Right ventricle myocardium superior (tissue), 1 donor: ENCODE measurements around the gene ASB13. TPM values are rescaled to one million over a fixed set of nuclear protein-coding genes. Genes with fewer than 3 reads are reported as not detected.

Experiments
- ATAC-seq: fragments of 200-7000 bp; cut with Tn5 transposase; one replicate; pipeline ENCODE4 v1.9.1; 2020; ENCODE audit warnings: mild to moderate bottlenecking; ENCODE audit not compliant: poor library complexity
- DNase-seq: peaks from one replicate; pipeline ENCODE4 v3.0.0-alpha.2; 2020
- intact Hi-C: fragments of 100-400 bp; cut with DNase I; formaldehyde crosslinking; loops from one replicate; pipeline ENCODE4 v1.11.2; 2022
- long read RNA-seq: library from polyadenylated mRNA; unstranded; transcript quantifications from one replicate; pipeline ENCODE4 v2.0.0, GENCODE V29; 2021
- total RNA-seq: library from RNA; stranded (reverse); fragmentation: NEBNext Ultra II Directional; extraction: Animal tissue kit (Norgen Biotek cat#: 25700); gene quantifications from one replicate; pipeline ENCODE4 v1.2.1, GENCODE V29; 2021
- donor health status: DM: no; HTN: yes; CAD: no; lungs with severe emphysema.

ASB13 gene
- 15.2 TPM for total RNA-seq
- long read RNA-seq, transcript ASB13-201 (6 exons, 2,699 nt), result major isoform, 34 of 45 reads
- long read RNA-seq, partial matches to known transcripts, result 7 of 45 reads
- long read RNA-seq, other reads (novel, unspliced or antisense), result 1 of 45 reads

GRCh38 chr10:5666008-5666840 is at the start of gene ASB13:
ASB13 (minus strand) TSS chr10:5666595; CDS start chr10:5666551, 44 bp downstream.
- intact Hi-C loops, result no loop called here
- ATAC-seq, result peak; percentile 97
- peak; percentile 91 for DNase-seq

GRCh38 chr10:5711642-5712041 is 45.2 kb upstream of the ASB13 start:
- no peak for ATAC-seq
- intact Hi-C loops, result no loop called here
- no peak for DNase-seq

GRCh38 chr10:5710859-5711258 is 44.5 kb upstream of the ASB13 start:
- DNase-seq, result no peak
- intact Hi-C loops, result no loop called here
- ATAC-seq, result no peak

GRCh38 chr10:5709865-5710264 is 43.5 kb upstream of the ASB13 start:
- intact Hi-C loops, result no loop called here
- DNase-seq (no peak), ATAC-seq (no peak)

- DNase-seq (no peak), ATAC-seq (no peak)
- intact Hi-C loops, result no loop called here
Observed at GRCh38 chr10:5708356-5708755, 42.0 kb upstream of the ASB13 start.

- ATAC-seq (no peak), DNase-seq (no peak)
- intact Hi-C loops, result no loop called here
Observed at GRCh38 chr10:5698062-5698461, 31.7 kb upstream of the ASB13 start.

- intact Hi-C loops, result no loop called here
- no peak for DNase-seq
- ATAC-seq, result no peak
Observed at GRCh38 chr10:5697342-5697741, 30.9 kb upstream of the ASB13 start.

- ATAC-seq, result no peak
- DNase-seq, result no peak
- intact Hi-C loops, result no loop called here
Observed at GRCh38 chr10:5694573-5694972, 28.2 kb upstream of the ASB13 start.

GRCh38 chr10:5692461-5693358 is 26.3 kb upstream of the ASB13 start:
- intact Hi-C loops, result no loop called here
- DNase-seq (peak; percentile 67), ATAC-seq (peak; percentile 91)

GRCh38 chr10:5691786-5692185 is 25.4 kb upstream of the ASB13 start:
- DNase-seq, result no peak
- intact Hi-C loops, result no loop called here
- no peak for ATAC-seq

GRCh38 chr10:5688587-5688986 is 22.2 kb upstream of the ASB13 start:
- intact Hi-C loops, result loop anchor here (10.0 kb wide), 1 partner anchor 186 kb away; no protein-coding TSS in a partner anchor
- ATAC-seq, result no peak
- DNase-seq, result no peak

GRCh38 chr10:5685764-5686240 is 19.4 kb upstream of the ASB13 start:
- DNase-seq (no peak), ATAC-seq (no peak)
- intact Hi-C loops, result loop anchor here (10.0 kb wide), 1 partner anchor 189 kb away; no protein-coding TSS in a partner anchor

- peak; percentile 80 for DNase-seq
- peak; percentile 63 for ATAC-seq
- intact Hi-C loops, result loop anchor here (10.0 kb wide), 1 partner anchor 190 kb away; no protein-coding TSS in a partner anchor
Observed at GRCh38 chr10:5684971-5685763, 18.8 kb upstream of the ASB13 start.

- DNase-seq, result peak; percentile 99
- peak; percentile 99 for ATAC-seq
- intact Hi-C loops, result loop anchor here (10.0 kb wide), 1 partner anchor 190 kb away; no protein-coding TSS in a partner anchor
Observed at GRCh38 chr10:5684318-5684970, 18.0 kb upstream of the ASB13 start, which contains the start of gene TASOR2. TASOR2 (plus strand) TSS chr10:5684838; CDS start chr10:5720643, 35,805 bp downstream.

- DNase-seq, result no peak
- intact Hi-C loops, result loop anchor here (10.0 kb wide), 1 partner anchor 192 kb away; no protein-coding TSS in a partner anchor
- no peak for ATAC-seq
Observed at GRCh38 chr10:5683065-5683464, 16.7 kb upstream of the ASB13 start.

- ATAC-seq (no peak), DNase-seq (no peak)
- intact Hi-C loops, result loop anchor here (10.0 kb wide), 1 partner anchor 193 kb away; no protein-coding TSS in a partner anchor
Observed at GRCh38 chr10:5681930-5682329, 15.5 kb upstream of the ASB13 start.

GRCh38 chr10:5679606-5680005 is 13.2 kb upstream of the ASB13 start:
- ATAC-seq, result no peak
- no peak for DNase-seq
- intact Hi-C loops, result loop anchor here (10.0 kb wide), 1 partner anchor 195 kb away; no protein-coding TSS in a partner anchor
